Fibroblast of pulmonary artery (primary cell): ENCODE measurements around the gene RPS6KL1.

Experiments
- DNase-seq: peaks from one replicate; pipeline ENCODE4 v3.0.0-alpha.2; 2010; ENCODE audit warnings: low read depth
- H3K4me3 ChIP-seq: replicated peaks from 2 replicates; pipeline ENCODE4 v1.5.1; 2011; ENCODE audit warnings: low read depth, mild to moderate bottlenecking, control low read depth, low read length, moderate library complexity
- TF ChIP-seq, protein P1 (sequence below): IDR thresholded peaks from 2 replicates; pipeline ENCODE4 v1.5.1; 2011; ENCODE audit warnings: mild to moderate bottlenecking, control low read depth, low read length, inconsistent platforms; ENCODE audit errors: missing control alignments

RPS6KL1 gene

DNA sequence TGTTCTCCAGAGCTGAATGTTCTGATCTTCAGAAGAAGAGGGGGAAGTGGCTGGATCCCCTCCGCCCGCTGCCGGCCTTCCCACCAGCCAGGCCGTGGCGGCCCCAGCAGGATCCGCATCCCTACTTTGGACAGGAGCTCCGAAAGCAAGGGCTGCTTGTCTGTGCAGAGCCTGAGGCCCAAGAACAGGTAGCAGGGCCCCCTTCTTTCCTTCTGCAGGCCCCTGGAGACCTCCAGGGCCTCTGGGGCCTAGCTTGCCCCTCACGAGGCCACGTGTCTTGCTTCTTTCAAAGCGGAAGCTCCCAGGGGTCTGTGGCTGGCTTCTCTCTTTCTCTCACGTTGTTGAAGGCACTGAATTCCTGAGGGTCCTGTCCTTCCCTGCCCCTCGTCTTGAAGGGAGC lies 19.1 kb upstream of the RPS6KL1 start:
- DNase-seq, result no peak
- TF ChIP-seq, protein P1, sequence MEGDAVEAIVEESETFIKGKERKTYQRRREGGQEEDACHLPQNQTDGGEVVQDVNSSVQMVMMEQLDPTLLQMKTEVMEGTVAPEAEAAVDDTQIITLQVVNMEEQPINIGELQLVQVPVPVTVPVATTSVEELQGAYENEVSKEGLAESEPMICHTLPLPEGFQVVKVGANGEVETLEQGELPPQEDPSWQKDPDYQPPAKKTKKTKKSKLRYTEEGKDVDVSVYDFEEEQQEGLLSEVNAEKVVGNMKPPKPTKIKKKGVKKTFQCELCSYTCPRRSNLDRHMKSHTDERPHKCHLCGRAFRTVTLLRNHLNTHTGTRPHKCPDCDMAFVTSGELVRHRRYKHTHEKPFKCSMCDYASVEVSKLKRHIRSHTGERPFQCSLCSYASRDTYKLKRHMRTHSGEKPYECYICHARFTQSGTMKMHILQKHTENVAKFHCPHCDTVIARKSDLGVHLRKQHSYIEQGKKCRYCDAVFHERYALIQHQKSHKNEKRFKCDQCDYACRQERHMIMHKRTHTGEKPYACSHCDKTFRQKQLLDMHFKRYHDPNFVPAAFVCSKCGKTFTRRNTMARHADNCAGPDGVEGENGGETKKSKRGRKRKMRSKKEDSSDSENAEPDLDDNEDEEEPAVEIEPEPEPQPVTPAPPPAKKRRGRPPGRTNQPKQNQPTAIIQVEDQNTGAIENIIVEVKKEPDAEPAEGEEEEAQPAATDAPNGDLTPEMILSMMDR, result no peak
- H3K4me3 ChIP-seq, result no peak overlapping the region

- no peak overlapping the region for H3K4me3 ChIP-seq
- peak; percentile 33 for DNase-seq
- TF ChIP-seq, protein P1, result no peak
Measured at GRCh38 chr14:74941676-74942097, 18.6 kb upstream of the RPS6KL1 start.

DNA sequence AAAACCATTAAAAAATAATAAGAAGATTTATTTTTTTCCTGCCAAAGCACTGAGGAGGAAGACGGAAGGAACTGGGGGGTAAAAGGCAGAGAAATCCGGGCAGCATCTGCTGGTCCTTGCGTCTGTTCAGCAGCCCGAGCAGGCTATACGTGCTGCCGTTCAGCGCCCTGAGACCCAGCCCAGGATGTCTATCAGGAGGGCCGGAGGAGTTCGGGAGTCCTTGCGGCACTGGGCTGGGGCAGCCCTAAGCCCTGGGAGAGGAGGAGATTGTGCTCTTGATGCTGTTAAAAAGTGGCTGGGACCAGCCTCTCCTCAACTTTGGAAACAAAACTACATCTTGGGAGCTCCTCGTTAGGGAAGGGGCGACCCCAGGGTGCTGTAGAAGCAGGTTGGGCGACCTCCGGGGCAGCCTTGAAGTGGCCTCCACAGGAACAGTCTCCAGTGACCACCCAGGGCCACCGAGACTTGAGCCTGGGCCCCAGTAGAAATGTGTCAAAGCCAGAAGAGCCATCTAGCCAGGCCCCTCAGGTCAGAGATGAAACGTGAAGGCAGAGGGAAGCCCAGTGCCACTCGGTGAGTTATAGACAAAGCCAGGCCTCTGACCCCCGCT lies 18.0 kb upstream of the RPS6KL1 start:
- H3K4me3 ChIP-seq, result no peak overlapping the region
- TF ChIP-seq, protein P1, result no peak
- DNase-seq, result no peak

DNA sequence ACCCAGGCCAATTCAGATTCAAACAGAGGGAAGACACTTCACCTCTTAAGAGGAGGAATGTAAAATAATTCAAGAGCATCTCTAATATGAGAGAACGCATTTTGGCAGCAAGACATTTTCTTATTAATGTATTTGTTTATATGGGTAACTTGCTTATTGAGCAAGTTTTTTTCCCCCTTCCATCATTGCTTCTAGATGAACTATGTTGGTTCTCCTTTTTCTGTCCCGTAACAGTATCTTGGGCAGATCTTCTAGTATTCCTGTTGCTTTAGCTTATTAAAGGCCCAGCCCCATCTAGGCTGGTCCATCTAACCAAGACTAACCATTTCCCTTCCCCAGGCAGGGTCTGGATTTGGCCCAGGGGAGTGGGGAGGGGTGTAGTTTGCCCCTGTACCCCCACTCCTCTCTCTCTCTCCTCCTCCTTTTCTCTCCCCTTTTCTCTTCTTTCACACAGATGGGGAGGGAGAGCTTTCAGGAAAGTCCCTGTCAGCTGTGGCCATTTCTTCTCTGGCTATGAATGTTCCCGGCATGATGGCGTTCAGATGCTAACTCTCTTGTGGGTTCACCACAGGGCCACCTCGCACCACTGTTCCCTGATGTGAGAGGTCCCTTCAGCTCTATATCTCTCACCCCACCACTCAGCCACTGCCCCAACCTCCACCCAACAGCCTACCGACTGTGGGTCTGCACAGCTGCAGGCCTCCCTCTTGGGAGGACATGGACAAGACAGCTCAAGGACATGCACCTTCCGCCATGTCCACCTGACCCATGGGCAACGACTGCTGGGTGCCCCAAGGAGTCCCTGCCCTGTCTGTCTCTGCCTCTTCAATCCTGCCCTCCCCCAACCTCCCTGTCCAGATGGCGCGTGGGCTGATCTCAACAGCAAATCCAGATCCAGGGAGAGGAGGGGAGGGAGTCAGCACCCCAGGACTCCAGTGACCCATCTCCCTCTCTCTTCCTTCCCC lies 15.8 kb upstream of the RPS6KL1 start:
- no peak for DNase-seq
- TF ChIP-seq, protein P1, result no peak
- no peak overlapping the region for H3K4me3 ChIP-seq

- TF ChIP-seq, protein P1, result no peak
- no peak for DNase-seq
- no peak overlapping the region for H3K4me3 ChIP-seq
Measured at GRCh38 chr14:74937171-74937570, 14.1 kb upstream of the RPS6KL1 start.

DNA sequence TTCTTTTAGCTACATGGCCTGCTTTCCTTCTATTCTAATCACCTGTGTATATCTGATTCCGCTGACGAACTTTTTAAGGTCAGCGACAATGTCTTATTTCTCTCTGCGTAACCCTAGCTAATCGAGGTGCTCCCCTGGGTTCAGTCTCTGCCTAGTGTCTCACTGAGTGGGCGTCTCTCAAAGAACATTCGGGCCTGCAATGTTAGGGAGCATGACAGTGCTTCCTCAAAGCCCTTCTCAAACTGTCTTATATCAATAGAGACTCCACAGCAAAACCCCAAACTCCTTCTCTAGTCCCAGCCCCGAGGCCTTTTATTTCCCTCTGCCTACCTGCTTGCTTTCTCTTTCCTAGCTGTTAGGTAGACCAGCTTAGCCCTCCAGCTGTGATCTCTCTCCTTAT lies 13.7 kb upstream of the RPS6KL1 start:
- H3K4me3 ChIP-seq, result no peak overlapping the region
- TF ChIP-seq, protein P1, result no peak
- no peak for DNase-seq
